Stimulated activated CD8-positive, alpha-beta memory T cell treated with anti-CD3 and anti-CD28 coated beads, Interleukin-4, amount 100 ng/mL, for 1 hour (primary cell): ENCODE measurements around the gene SRA1.

Source experiments
- DNase-seq, 2 donors: peaks; one replicate each; pipeline ENCODE4 v3.0.0-alpha.2; 2020; ENCODE audit warnings: low read depth in 2 of 2, low spot score in 1 of 2

The SRA1 gene

DNA sequence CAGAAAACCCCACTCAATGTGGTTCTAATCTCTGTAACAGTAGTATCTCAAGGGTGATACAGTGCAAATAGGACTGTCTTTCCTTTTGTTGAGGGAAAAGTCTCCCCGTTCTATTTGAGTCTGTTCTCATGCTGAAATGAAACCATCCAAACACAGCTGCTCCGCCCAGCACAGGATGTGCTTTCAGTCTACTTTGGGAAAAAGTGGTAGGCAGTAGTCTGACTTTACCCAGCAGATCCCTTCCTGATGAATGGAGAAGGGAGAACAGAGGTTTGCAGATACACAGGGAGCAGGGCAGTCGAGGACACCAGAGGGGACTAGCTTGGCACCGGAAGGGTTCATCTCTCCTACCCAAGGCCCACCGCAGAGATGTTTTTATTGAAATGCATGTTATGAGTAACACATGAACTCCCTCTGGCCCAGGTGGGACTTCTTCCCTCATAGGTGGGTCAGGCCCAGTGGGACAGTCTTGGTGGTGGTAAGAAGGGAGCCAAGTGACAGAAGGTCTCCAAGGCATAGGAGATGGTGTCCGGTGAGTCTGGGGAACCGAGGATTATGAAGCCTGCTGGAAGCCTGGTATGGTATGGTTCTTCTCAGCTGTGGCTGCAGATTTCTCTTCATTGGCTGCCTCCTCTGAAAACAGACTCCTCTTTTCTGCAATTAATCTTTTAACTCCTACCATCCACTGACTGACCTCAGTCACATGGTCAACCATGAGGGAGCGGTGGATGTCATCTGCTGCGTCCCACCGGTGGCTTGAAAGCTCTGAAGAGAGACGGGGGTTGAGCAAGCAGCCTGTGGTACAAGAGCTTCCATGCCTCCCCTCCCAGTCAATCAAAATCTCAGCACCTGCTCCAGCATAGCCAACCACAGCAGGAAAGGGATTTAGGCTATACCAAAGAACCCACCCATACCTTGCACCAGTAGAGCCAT, 6.9 kb downstream of the SRA1 start:
- no peak for DNase-seq

- DNase-seq = no peak
Observed at GRCh38 chr5:140549237-140550144, 7.8 kb downstream of the SRA1 start.

GRCh38 chr5:140548791-140549190, 8.5 kb downstream of the SRA1 start:
- no peak for DNase-seq

DNA sequence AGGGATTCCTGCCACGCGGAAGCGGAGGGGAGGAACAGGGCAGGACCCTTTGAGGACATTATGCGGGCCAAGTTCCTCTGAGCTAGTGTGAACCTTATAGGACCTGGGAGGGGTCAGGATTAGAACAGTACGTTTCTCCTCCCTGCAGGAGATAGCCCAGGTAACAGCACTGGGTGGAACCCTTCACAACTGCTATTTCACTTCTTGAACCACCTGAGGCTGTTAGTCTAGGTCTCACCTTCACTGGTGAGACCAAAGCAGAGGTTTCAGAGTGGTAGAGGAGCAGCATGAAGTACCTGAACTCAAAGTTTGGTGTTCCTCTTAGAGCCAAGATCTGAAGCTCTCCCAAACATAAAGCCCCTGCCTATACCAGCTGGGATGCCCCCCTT, 9.0 kb downstream of the SRA1 start:
- no peak for DNase-seq

DNA sequence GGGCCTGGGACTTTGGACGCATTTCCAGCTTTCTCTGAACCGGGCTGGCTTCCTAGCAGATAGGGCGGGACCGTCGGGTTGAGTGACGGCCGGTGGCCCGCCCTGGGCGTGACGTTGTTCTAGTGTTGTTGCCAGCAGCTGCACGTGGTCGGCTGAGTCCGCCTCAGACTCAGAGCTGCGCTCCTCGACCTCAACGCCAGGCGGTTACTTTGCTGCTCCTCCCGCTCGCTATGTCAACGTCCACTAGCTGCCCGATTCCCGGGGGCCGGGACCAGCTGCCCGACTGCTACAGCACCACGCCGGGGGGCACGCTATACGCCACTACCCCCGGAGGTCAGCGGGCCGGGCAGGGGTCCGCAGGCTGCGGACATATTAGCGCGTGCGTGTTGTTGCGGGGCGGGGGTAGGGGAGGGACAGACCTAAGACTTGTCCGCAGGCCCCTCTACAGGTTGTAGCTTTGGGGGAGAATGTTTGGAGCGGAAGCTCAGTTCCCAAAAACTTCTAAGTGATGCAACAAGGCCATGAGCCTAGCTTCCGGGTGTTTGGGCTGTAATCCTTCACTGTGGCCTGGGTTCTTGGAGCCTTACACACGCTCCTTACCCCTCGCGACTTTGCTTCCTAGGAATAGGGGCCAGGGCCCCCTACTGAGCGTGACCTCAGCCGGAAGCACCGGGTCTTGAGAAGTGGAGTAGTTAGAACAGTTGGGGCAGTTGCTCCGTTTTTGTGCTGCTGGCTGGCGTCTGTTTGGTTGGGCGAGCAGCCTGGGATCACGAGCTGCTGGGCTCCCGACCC, 9.6 kb downstream of the SRA1 start, which contains the start of gene EIF4EBP3:
EIF4EBP3 (plus strand) TSS at position 155 of the 792 bp plus-strand sequence; CDS start at position 231, 76 bp downstream.
- DNase-seq = peak; percentile 67 to 71

GRCh38 chr5:140546851-140547507, 10.3 kb downstream of the SRA1 start:
- DNase-seq = no peak

GRCh38 chr5:140545606-140546005, 11.7 kb downstream of the SRA1 start:
- no peak for DNase-seq

GRCh38 chr5:140544986-140545385, 12.3 kb downstream of the SRA1 start:
- no peak for DNase-seq

- DNase-seq = no peak
Observed at GRCh38 chr5:140542972-140543371, 14.3 kb downstream of the SRA1 start.

DNA sequence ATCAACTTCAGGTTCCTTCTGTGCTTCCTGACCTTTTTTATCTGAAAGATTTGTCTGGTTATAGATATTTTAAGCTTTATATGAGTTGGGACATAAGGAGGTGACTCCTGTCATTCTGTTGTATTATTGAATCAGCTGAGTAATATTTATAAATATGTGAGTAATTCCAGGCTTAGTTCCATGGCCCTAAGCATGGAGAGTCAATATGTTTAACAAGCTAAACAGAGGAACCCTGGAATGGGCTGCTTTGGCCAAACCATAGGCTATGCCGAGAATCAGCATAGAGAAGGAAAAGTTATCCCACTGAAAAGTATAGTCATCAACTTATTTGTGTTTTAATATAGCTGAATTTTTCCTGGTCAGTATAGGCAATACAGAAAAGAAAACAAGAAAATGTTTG, 17.0 kb downstream of the SRA1 start:
- no peak for DNase-seq

DNA sequence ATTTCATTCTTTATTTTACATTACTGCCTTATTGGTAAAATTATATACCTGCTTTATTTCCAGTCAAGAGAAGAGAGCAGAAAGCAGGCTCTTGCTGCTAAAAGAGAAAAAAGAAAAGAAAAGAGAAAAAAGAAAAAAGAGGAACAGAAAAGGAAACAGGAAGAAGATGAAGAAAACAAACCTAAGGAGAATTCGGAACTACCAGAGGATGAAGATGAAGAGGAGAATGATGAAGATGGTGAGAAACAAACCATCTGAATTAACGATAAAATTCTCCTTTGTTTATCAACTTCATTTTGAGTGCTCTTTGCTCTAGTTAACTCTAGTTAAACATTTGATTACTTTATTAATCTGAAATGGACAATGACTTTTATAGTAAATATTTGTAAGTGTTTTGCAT, 33.3 kb downstream of the SRA1 start:
- no peak for DNase-seq

GRCh38 chr5:140513124-140513523, 44.1 kb downstream of the SRA1 start:
- no peak for DNase-seq

- no peak for DNase-seq
Observed at GRCh38 chr5:140509898-140510297, 47.4 kb downstream of the SRA1 start.

DNA sequence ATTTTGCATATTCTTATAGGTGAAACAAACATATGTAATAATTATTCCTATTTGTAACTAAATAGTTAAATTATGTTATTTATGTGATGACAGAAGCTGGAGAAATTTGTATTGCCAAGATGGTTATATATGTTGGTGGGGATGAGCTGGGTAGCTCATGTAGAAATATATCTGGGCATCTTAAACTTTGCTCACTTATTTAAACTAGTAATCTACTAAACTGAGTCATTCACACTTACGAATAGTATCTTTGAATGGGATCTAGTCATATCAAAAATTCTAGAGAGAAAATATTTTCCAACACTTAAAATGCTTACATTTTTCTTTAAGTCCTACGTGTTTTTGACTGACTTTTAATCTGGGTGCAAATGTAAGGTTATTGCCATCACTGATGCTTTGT, 54.4 kb downstream of the SRA1 start:
- no peak for DNase-seq
